Parathyroid adenoma (tissue), 2 donors: ENCODE data around the gene TOMM6.

Experiments used
- H2AFZ ChIP-seq: fragments of 300-600 bp; sonication (generic); one replicate; pipeline ENCODE4 v1.7.0; 2017; ENCODE audit warnings: antibody characterized with exemption, mild to moderate bottlenecking
- H3K27ac ChIP-seq: fragments of 300-600 bp; sonication (generic); one replicate; pipeline ENCODE4 v1.7.0; 2017
- H3K27me3 ChIP-seq: fragments of 300-600 bp; sonication (generic); one replicate; pipeline ENCODE4 v1.7.0; 2017; ENCODE audit warnings: low read length; ENCODE audit not compliant: control insufficient read depth, insufficient read depth
- H3K36me3 ChIP-seq: fragments of 300-600 bp; sonication (generic); one replicate; pipeline ENCODE4 v1.7.0; 2017; ENCODE audit warnings: low read length; ENCODE audit not compliant: control insufficient read depth, insufficient read depth
- H3K4me1 ChIP-seq: fragments of 300-600 bp; sonication (generic); one replicate; pipeline ENCODE4 v1.7.0; 2017; ENCODE audit warnings: control low read depth
- H3K4me2 ChIP-seq: fragments of 300-600 bp; sonication (generic); one replicate; pipeline ENCODE4 v1.7.0; 2017; ENCODE audit warnings: low read length
- H3K4me3 ChIP-seq: fragments of 300-600 bp; sonication (generic); one replicate; pipeline ENCODE4 v1.7.0; 2017; ENCODE audit warnings: low read depth, low read length
- H3K79me2 ChIP-seq: fragments of 300-600 bp; sonication (generic); one replicate; pipeline ENCODE4 v1.7.0; 2017; ENCODE audit warnings: control low read depth
- H3K9ac ChIP-seq: fragments of 300-600 bp; sonication (generic); one replicate; pipeline ENCODE4 v1.7.0; 2017; ENCODE audit warnings: mild to moderate bottlenecking
- H3K9me3 ChIP-seq: fragments of 300-600 bp; sonication (generic); one replicate; pipeline ENCODE4 v1.7.0; 2017; ENCODE audit warnings: low read length; ENCODE audit not compliant: control insufficient read depth
- CTCF ChIP-seq: fragments of 300-600 bp; sonication (generic); IDR thresholded peaks from one replicate; pipeline ENCODE4 v1.7.0; 2017; ENCODE audit warnings: antibody characterized with exemption, mild to moderate bottlenecking
- donor health status: primary hyperparathyroidism.

The TOMM6 gene

DNA sequence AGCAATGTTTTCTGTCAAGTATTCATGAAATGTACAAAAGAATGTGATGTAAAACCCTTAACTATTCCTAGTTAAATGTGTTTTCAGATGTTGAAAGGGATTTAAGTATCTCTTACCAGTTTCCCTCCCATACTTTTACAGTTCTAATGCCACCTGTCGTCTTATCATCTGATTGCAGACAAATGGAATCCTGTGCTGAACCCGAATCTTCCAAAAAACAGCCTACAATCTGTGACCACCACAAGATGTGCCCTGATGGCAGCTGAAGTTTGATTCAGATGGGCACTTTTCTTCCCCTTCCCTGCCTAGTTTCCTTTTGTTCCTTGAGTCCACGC is 1.9 kb downstream of the TOMM6 start:
- no peak for TF ChIP-seq CTCF
- Histone ChIP-seq H3K9ac (no peak overlapping the region), H3K79me2 (no peaks in the 10 kb centered on the region), H3K36me3 (no peaks in the 10 kb centered on the region), H2AFZ (no peak overlapping the region), H3K27me3 (no peaks in the 10 kb centered on the region), H3K27ac (no peak overlapping the region), H3K4me1 (peaks cover 6% of the 10 kb centered on the region), H3K4me2 (no peak overlapping the region), H3K9me3 (no peaks in the 10 kb centered on the region), H3K4me3 (no peak overlapping the region)

- Histone ChIP-seq H3K27me3 (no peaks in the 10 kb centered on the region), H3K27ac (no peak overlapping the region), H3K4me1 (peaks cover 6% of the 10 kb centered on the region), H2AFZ (no peak overlapping the region), H3K79me2 (no peaks in the 10 kb centered on the region), H3K36me3 (no peaks in the 10 kb centered on the region), H3K9ac (no peak overlapping the region), H3K4me3 (no peak overlapping the region), H3K9me3 (no peaks in the 10 kb centered on the region), H3K4me2 (no peak overlapping the region)
- no peak for TF ChIP-seq CTCF
These were observed 2.6 kb downstream of the TOMM6 start for GRCh38 chr6:41790045-41790444.

- Histone ChIP-seq H3K9me3 (no peaks in the 10 kb centered on the region), H2AFZ (no peak overlapping the region), H3K4me3 (no peak overlapping the region), H3K27ac (no peak overlapping the region), H3K27me3 (no peaks in the 10 kb centered on the region), H3K9ac (no peak overlapping the region), H3K79me2 (no peaks in the 10 kb centered on the region), H3K4me1 (no peaks in the 10 kb centered on the region), H3K4me2 (no peak overlapping the region), H3K36me3 (no peaks in the 10 kb centered on the region)
- TF ChIP-seq CTCF, result no peak
These were observed 3.8 kb downstream of the TOMM6 start for GRCh38 chr6:41791305-41791704.

DNA sequence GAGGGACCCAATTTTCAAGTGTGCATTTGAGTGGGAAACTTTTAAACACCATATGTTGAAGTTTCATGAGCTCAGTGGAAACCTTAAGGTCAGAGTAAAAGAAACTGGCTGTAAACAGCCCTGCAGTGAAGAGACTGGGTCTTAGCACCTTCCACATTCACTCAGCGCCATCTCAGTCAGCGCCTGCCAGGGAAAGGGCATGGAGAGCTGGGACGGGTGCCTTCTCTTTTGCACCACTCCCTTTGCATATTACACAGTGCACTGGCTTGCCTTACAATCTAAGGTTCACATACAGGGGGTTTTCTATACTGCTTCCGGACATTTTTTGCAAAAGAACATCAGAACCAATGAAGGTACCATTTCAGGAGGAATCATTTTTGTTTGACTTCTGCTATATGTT is 4.5 kb downstream of the TOMM6 start:
- no peaks in the 10 kb centered on the region for H3K27me3 ChIP-seq
- H3K4me1 ChIP-seq, result no peaks in the 10 kb centered on the region
- H3K36me3 ChIP-seq, result no peaks in the 10 kb centered on the region
- no peak overlapping the region for H3K9ac ChIP-seq
- H3K4me2 ChIP-seq, result no peak overlapping the region
- H3K79me2 ChIP-seq, result no peaks in the 10 kb centered on the region
- no peak overlapping the region for H2AFZ ChIP-seq
- H3K9me3 ChIP-seq, result no peaks in the 10 kb centered on the region
- H3K4me3 ChIP-seq, result no peak overlapping the region
- no peak overlapping the region for H3K27ac ChIP-seq
- TF ChIP-seq CTCF, result no peak

- H3K27me3 ChIP-seq, result no peaks in the 10 kb centered on the region
- H3K36me3 ChIP-seq, result no peaks in the 10 kb centered on the region
- no peaks in the 10 kb centered on the region for H3K9me3 ChIP-seq
- H3K27ac ChIP-seq, result no peak overlapping the region
- TF ChIP-seq CTCF, result no peak
- H3K4me2 ChIP-seq, result no peak overlapping the region
- H2AFZ ChIP-seq, result no peak overlapping the region
- H3K4me1 ChIP-seq, result no peaks in the 10 kb centered on the region
- H3K9ac ChIP-seq, result no peak overlapping the region
- H3K79me2 ChIP-seq, result peaks cover 3% of the 10 kb centered on the region
- no peak overlapping the region for H3K4me3 ChIP-seq
These were observed 9.0 kb downstream of the TOMM6 start for GRCh38 chr6:41796474-41796873.
